Iris pigment epithelial cell (primary cell): ENCODE measurements around the gene SNED1.

Source experiments
- DNase-seq: peaks from one replicate; pipeline ENCODE4 v3.0.0-alpha.2; 2011; ENCODE audit warnings: low read depth

The SNED1 gene

GRCh38 chr2:241108271-241109209 is 110.1 kb downstream of the SNED1 start:
- no peak for DNase-seq

DNA sequence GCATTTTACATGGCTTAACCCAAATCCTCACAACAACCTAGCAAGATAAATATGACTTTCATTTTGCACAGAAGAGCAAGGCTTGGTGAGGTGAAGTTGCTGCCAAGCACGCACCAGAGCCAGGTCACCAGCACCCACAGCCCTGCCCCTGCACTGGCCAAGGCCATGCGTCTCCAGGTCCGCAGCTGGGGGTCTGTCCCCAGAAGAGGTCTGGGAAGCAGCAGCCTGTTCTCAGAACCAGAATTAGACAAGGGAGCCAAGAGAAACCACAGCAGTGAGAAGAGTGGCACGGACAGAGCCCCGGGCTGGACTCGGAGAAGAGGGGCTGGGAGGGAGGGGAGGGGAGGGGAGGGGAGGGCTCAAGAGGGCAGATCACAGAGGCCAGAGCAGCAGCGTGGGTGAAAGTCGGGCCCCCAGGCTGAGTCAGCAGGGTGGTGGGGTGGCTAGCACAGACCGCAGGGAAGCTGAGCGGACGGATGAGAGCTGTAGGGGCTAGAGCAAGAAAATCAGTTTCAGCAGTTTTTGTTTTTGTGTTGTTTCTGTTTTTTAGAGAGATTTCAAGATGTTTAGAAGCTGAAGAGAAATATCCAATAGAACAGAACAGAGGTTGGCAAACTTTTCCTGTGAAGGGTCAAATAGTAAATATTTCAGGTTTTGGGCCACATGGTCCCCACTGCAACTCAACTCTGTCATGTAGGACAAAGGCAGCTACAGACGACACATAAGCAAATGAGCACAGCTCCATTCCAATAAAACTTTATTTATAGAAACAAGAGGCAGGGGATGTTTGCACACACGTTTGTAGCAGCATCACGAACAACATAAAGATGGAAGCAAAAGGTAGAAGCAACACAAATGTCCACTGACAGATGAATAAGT is 111.0 kb downstream of the SNED1 start:
- no peak for DNase-seq

DNA sequence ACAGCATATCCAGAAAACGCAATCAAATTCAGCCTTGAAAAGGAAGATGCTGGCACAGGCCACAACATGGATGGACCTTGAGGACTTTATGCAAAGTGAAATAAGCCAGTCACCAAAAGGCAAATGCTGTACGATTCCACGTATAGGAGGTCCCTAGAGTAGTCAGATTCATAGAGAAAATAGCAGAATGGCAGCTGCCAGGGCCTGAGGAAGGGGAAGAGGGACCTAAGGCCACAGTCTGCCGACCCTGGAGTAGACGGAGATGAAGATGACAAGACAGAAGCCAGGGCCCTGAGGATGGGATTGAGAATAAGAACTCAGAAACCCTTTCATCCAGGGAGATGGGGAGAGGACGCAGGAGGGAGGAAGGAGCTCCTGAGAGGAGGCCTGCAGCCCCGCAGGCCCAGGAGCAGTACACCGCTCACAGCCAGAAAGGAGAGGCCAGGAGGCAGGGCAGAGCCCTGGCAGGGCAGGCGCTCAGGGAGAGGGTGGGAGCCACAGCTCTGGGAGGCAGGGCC is 111.7 kb downstream of the SNED1 start:
- no peak for DNase-seq

GRCh38 chr2:241110607-241111439 is 112.4 kb downstream of the SNED1 start:
- DNase-seq = no peak

- DNase-seq = no peak
These were observed 113.0 kb downstream of the SNED1 start for GRCh38 chr2:241111440-241111805.

GRCh38 chr2:241112046-241112445 is 113.6 kb downstream of the SNED1 start:
- no peak for DNase-seq

- no peak for DNase-seq
These were observed 114.2 kb downstream of the SNED1 start for GRCh38 chr2:241112592-241112991.

DNA sequence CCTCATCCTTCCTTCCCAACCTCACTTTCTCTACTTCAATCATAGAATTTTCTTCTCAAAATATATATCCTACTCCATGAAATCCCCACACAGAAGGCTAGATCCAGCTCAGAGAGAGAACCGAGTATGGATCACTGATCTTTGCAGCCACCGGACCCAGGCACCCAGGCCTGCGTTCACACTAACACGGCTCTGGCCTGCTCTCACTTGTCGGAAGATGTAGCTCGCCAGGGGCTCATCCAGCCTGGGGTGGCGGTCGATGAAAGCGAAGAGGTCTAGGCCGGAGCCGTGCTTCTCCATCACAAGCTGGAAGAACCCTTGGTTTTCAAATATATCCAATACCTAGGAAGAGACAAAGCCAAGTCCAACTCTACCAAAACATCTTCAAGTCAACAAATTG is 116.4 kb downstream of the SNED1 start:
- no peak for DNase-seq

GRCh38 chr2:241115361-241115760 is 116.9 kb downstream of the SNED1 start:
- DNase-seq = no peak

DNA sequence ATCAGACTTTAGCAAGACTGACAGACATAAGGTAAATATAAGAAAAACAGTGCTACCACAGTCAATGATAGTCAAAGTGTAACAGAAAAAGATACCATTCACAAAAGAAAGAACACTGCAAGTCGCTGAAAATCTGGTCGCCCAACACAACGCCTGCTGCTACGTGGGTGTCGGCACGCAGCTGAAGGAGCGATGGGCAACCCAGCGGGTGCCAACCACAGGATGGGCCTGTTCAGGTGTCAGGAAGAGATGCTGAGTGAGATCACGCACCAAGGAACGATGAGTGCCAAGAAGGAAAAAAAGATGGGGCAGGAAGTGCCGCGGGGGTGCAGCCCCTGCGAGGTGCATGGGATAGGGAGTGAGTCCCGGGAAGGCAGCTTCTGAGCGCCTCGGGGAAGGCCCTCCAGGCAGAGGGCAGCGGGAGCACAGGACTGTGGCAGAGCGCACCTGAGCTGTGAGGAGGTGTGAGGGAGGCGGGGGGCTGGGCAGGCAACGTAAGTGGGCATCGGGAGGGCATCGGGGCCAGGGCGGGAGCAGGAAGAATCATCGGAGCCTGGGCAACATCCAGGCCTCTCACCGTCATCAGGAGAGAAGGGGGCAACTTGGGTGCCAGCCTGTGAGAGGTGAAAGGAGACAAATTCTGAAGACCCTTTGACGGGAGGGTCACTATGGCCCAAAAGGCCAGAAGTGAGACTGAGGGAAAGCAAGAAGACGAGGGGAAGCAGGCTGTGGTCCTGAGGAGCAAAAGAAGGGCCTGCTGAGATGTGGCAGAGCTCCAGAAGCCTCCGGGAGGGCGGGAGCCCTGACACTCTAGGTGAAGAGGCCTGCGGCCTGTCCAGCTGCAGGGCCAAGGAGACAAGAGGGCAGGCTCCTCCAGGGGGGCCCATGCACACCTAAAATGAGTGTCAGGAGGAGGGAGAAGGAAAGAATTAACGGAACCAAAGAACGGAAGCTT is 118.5 kb downstream of the SNED1 start:
- no peak for DNase-seq

- DNase-seq = no peak
These were observed 120.5 kb downstream of the SNED1 start for GRCh38 chr2:241118737-241119505.

GRCh38 chr2:241120440-241120839 is 122.0 kb downstream of the SNED1 start:
- no peak for DNase-seq

DNA sequence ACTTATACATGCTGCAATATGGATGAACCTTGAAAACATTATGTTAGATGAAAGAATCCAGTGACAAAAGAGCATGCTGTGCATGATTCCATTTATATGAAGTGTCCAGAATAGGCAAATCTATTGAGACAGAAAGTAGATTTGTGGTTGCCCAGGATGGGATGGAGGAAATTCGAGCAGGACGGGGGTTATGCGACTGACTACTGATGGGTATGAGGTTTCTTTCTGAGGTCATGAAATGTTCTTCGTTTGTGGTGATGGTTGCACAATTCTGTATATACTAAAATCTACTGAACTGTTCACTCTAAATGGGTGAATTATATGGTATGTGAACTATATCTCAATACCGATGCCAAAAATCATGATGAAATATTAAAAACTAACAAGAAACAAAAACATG is 122.6 kb downstream of the SNED1 start:
- peak; percentile 4 for DNase-seq

GRCh38 chr2:241122376-241123002 is 124.1 kb downstream of the SNED1 start:
- DNase-seq = no peak

DNA sequence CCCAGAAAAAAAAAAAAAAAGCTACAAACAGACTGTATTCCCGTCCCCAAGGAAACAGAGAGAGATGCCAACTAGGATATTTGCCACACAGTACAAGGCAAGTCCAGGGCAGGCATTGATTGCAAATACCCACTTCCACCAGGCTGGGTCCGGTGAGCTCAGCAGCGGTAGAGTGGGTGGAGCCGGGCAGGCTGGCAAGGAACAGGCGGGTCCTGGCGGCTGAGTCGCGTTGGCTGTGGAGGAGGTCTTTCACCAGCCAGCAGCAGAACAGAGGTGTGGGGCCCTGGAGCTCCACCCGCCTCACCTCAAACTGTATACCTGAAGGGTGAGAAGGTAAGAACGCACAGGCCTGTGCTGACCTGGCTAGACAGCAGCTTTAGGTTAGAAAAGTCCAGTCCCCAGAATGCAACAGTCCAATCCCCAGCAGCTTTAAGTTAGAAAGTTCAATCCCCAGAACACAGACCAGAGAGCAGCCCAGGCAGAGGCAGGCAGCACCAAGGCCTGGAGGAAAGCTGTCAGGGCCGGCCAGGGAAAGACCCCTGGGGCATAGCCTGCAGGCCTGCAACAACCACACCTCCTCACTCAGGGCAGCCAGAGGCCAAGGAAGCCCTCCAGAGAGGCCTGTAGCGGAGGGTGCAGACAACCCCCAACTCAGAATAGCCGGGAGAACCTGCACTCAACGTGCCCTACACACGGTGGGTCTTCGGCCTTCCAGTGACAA is 125.6 kb downstream of the SNED1 start:
- DNase-seq = no peak

DNA sequence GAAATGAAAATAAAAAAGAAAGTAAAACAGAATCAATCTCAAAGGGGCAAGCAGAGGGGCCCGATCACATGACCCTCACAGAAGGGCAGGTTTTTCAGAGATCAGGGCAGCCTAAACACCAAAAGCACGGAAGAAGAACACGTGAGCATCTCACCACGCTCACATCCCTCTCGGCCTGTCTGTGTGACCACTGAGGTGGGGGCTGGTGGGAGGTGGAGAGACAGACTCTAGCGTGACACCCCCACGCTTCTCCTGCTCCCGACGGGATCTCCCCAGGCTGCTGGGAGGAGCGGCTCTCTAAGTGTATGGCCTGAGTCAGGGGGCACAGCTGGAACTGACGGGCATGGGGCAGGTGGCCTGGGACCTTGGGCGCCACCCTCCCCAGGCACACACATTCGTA is 127.2 kb downstream of the SNED1 start:
- DNase-seq = no peak

DNA sequence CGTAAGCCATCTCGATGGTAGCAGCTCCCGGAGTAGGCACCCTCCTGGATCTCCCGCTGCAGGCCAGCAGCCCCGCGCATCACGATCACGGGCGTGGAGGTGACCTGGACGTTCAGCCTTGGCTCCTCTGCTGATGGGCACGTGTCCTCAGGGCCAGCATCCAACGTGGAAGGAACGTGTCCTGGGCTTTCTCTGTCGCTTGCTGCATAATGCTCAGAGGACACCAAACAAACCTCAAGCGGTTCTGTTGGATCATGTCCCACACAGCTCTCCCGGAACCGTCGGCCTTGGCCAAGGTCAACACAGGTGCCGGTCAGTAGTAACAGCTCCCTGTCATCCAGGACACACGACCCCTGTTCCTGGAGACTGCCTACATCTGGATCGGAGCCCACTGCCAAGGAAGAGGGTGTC is 127.8 kb downstream of the SNED1 start:
- no peak for DNase-seq

DNA sequence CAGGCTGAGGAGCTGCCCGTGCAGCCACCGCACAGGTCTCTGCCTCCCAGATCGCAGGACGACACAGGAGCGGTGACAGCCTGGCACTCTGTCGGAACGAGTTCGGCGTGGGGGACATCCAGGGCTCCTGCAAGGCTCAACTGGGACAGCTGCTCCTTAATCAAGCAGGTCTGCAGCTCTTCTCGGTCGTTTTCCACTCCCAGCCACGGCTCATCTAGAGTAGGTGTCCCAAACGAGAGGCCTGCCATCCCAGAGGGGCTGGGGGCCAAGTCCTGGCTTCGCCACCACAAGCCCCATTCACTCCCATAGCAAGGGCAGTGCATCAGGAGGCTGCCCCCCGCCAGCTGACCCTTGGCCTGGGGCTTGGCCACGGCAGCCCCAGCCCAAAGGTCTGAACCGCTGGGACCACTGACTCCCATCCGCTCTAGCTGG is 128.4 kb downstream of the SNED1 start:
- no peak for DNase-seq

GRCh38 chr2:241128266-241128665 is 129.8 kb downstream of the SNED1 start:
- no peak for DNase-seq
